ENCODE results near the gene SUPT5H.

The SUPT5H gene
- 201 to 361 (median 281) reads per million in 9 experiments for total RNA-seq

DNA sequence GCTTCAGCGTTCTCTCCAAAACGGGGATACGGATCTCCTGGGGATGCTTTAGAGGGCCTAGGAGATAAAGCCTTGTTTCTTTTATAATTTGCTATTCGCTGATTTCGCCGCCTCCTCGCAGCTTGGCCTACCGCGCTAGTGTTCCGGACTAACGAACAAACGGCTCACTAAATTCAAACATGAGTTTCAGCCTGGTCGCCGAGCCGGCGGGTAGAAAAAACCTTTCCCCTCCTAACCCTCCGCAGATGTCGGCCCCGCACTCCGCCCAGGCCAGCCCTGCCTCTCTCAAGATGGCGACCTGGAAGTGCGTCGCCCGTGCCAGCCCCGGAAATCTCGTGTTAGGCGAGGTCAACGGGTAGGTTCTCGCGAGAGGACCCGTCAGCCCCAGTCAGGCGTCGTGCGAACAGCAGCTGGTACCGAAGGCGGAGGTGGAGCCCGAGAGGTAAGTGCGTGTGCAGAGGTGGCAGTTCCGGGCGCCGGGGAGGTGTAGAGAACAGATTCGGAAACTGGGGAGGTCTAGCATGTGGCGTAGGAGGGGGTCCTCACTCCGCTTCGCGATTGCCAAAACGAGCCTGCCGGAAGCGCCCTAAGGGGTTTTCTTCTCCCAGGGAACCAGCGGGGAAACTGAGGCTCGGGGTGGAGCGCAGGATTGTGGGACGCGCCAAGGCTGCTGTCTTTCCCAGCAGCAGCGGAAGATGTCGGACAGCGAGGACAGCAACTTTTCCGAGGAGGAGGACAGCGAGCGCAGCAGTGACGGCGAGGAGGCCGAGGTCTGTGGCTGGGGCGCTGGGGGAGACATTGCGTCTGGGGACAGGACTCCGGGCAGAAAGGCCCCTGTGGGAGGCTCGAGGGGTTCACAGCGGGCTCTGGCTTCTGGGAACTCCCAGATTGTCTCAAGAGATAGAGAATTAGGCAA is at the start of gene SUPT5H:
Gene SUPT5H, plus strand, starts transcription at position 387 of the 916 bp plus-strand sequence. Its CDS starts 309 bp downstream, at position 696.
- peaks cover 42% of the 10 kb centered on the region for H3K36me3 Mint-ChIP-seq (ENCODE audit: insufficient read depth)
- ATAC-seq (replicated peaks), result peak; percentile 95
- H3K27me3 Mint-ChIP-seq, result no peaks in the 10 kb centered on the region
- peak within 1 kb of the TSS; percentile 97 to 100 for H3K27ac Mint-ChIP-seq
- H3K4me3 Mint-ChIP-seq, result peak within 1 kb of the TSS; percentile 91 to 97
- DNase-seq, result peak; percentile 96 to 97 (median 97)
- H3K9me3 Mint-ChIP-seq, result no peaks in the 10 kb centered on the region
- peaks cover 46 to 51% of the 10 kb centered on the region in 2 donors for H3K4me1 Mint-ChIP-seq (ENCODE audit: low read depth in 2 of 2)

GRCh38 chr19:39397360-39398296 is 47.8 kb upstream of the SUPT5H start:
- peak; percentile 93 to 95 (median 93) for DNase-seq
- peaks cover 44 to 47% of the 10 kb centered on the region in 2 donors for H3K4me1 Mint-ChIP-seq (ENCODE audit: low read depth in 2 of 2)
- ATAC-seq (replicated peaks), result peak; percentile 32
- peak overlapping the region; percentile 100 for H3K27ac Mint-ChIP-seq
- H3K36me3 Mint-ChIP-seq (ENCODE audit: insufficient read depth), result peaks cover 76% of the 10 kb centered on the region
- peak overlapping the region; percentile 73 to 99 for H3K4me3 Mint-ChIP-seq
- H3K9me3 Mint-ChIP-seq, result no peaks in the 10 kb centered on the region
- no peaks in the 10 kb centered on the region for H3K27me3 Mint-ChIP-seq

GRCh38 chr19:39398297-39398864 is 47.0 kb upstream of the SUPT5H start:
- no peaks in the 10 kb centered on the region for H3K9me3 Mint-ChIP-seq
- peak overlapping the region; percentile 100 for H3K27ac Mint-ChIP-seq
- ATAC-seq (replicated peaks) (no peak), DNase-seq (peak; percentile 42 to 49 (median 42))
- H3K27me3 Mint-ChIP-seq, result no peaks in the 10 kb centered on the region
- peaks cover 47 to 50% of the 10 kb centered on the region in 2 donors for H3K4me1 Mint-ChIP-seq (ENCODE audit: low read depth in 2 of 2)
- peak overlapping the region; percentile 73 to 99 for H3K4me3 Mint-ChIP-seq
- peaks cover 77% of the 10 kb centered on the region for H3K36me3 Mint-ChIP-seq (ENCODE audit: insufficient read depth)

DNA sequence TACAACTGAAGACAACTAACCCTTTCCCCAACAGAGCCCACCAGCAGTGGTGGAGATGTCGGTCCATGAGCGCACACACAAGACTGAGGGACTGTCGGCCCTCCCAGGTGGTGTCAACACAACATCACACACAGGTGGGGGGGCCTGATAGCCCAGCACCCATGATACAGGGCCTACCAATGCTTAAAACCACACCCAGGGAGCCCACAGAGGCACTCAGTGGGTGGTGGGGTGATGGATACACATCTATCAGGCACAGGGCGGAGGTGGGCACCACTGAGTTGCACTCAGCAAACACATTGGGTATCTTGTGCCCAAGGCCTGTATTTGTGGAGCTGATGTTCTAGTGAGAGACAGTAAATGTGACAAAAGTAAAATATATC is 45.7 kb upstream of the SUPT5H start:
- Mint-ChIP-seq H3K36me3 (ENCODE audit: insufficient read depth) (peaks cover 77% of the 10 kb centered on the region), H3K9me3 (no peaks in the 10 kb centered on the region), H3K27me3 (no peaks in the 10 kb centered on the region), H3K4me1 (ENCODE audit: low read depth in 2 of 2) (peaks cover 50 to 51% of the 10 kb centered on the region in 2 donors), H3K4me3 (peak overlapping the region; percentile 73 to 99), H3K27ac (peak overlapping the region; percentile 100)
- ATAC-seq (replicated peaks) (no peak), DNase-seq (no peak)

DNA sequence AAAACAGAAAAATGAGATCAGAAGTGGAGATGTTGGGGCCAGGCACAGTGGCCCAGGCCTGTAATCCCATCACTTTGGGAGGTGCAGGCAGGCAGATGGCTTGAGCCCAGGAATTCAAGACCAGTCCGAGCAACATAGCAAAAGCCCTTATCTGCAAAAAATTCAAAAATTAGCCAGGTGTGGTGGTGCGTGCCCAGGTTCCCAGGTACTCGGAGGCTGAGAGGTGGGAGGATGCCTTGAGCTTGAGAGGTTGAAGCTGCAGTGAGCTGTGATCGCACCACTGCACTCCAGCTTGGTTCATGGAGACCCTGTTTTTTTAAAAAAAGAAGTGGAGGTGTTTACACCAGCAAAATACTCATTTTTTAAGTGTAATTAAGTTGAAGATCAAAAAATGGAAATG is 45.3 kb upstream of the SUPT5H start:
- Mint-ChIP-seq H3K4me3 (peak overlapping the region; percentile 73 to 99), H3K27me3 (no peaks in the 10 kb centered on the region), H3K4me1 (ENCODE audit: low read depth in 2 of 2) (peaks cover 51 to 53% of the 10 kb centered on the region in 2 donors), H3K36me3 (ENCODE audit: insufficient read depth) (peaks cover 77% of the 10 kb centered on the region), H3K27ac (peak overlapping the region; percentile 100), H3K9me3 (no peaks in the 10 kb centered on the region)
- ATAC-seq (replicated peaks), result no peak
- DNase-seq, result no peak

DNA sequence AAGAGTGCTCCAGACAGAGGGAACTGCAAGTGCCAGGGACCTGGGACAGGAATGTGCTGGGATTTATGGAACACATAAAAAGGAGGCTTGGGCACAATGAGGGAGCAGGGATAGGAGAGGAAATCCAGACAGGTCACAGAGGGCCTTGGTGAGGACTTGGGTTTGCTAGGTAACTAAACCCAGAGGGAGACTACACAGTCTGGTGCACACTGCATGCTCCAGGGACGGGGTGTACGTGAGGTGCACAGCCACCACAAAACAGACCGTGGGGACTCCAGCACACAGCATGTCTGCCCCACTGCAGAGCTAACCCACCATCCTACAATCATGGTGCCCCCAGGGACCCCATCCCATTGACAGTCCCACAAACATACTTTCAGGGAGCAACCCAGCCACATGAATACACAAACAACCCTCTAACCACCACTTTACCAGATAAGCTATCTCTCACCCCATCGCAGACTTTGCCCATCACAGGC is 44.3 kb upstream of the SUPT5H start:
- Mint-ChIP-seq H3K27me3 (no peaks in the 10 kb centered on the region), H3K9me3 (no peaks in the 10 kb centered on the region), H3K4me1 (ENCODE audit: low read depth in 2 of 2) (peaks cover 56 to 57% of the 10 kb centered on the region in 2 donors), H3K27ac (peak overlapping the region; percentile 100), H3K4me3 (peak overlapping the region; percentile 87 to 99), H3K36me3 (ENCODE audit: insufficient read depth) (peaks cover 76% of the 10 kb centered on the region)
- no peak for DNase-seq
- ATAC-seq (replicated peaks), result no peak

DNA sequence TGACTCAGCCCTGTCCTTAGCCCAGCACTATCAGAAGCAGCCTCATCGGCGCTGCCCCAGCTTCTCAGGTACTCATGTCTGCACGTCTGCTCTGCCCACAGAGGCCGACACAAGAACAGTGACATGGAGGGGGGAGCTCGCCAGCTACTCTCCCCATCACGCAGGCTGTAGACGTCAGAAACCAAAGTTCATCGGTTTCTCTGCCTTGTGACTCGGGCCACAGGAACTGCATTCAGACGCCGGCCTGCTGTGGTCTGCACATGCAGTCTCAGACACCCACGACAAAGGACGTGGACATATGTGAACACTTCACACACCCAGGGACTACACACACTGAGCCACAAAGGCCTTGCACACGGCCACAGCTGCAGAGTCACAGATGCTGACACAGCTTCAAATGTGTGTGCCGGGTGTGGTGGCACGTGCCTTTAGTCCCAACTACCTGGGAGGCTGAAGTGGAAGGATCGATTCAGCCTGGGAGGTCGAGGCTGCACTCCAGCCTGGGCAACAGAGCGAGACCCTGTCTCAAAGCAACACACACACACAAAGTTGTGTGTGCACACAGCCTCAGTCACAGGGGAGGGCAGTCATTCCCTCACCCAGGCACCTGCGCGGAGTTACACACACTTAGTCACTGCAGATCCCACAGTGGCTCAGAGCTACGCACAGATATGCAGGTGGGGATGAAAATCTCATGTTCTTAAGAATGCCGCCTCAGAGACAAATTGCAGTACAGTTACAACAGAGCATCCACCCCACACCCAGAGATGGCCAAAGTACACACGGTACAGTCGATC is 43.6 kb upstream of the SUPT5H start:
- H3K36me3 Mint-ChIP-seq (ENCODE audit: insufficient read depth), result peaks cover 83% of the 10 kb centered on the region
- H3K27ac Mint-ChIP-seq, result peak overlapping the region; percentile 100
- peak; percentile 87 to 88 (median 88) for DNase-seq
- ATAC-seq (replicated peaks), result peak; percentile 57
- peak overlapping the region; percentile 87 to 99 for H3K4me3 Mint-ChIP-seq
- H3K9me3 Mint-ChIP-seq, result no peaks in the 10 kb centered on the region
- H3K27me3 Mint-ChIP-seq, result no peaks in the 10 kb centered on the region
- peaks cover 59% of the 10 kb centered on the region in 2 donors for H3K4me1 Mint-ChIP-seq (ENCODE audit: low read depth in 2 of 2)

GRCh38 chr19:39402346-39403300 is 42.8 kb upstream of the SUPT5H start:
- Mint-ChIP-seq H3K4me1 (ENCODE audit: low read depth in 2 of 2) (peaks cover 59% of the 10 kb centered on the region in 2 donors), H3K36me3 (ENCODE audit: insufficient read depth) (peaks cover 84% of the 10 kb centered on the region), H3K27ac (peak overlapping the region; percentile 100), H3K9me3 (no peaks in the 10 kb centered on the region), H3K4me3 (peak overlapping the region; percentile 87 to 99), H3K27me3 (no peaks in the 10 kb centered on the region)
- DNase-seq (peak; percentile 73 to 79 (median 77)), ATAC-seq (replicated peaks) (peak; percentile 24)

- Mint-ChIP-seq H3K4me3 (peak overlapping the region; percentile 87 to 99), H3K27ac (peak overlapping the region; percentile 100), H3K4me1 (ENCODE audit: low read depth in 2 of 2) (peaks cover 58 to 61% of the 10 kb centered on the region in 2 donors), H3K36me3 (ENCODE audit: insufficient read depth) (peaks cover 89% of the 10 kb centered on the region), H3K9me3 (no peaks in the 10 kb centered on the region), H3K27me3 (peaks cover 0 to 8% of the 10 kb centered on the region in 2 donors)
- DNase-seq (peak; percentile 97 to 98 (median 98)), ATAC-seq (replicated peaks) (peak; percentile 35)
These were observed 41.8 kb upstream of the SUPT5H start for GRCh38 chr19:39403331-39404312.

DNA sequence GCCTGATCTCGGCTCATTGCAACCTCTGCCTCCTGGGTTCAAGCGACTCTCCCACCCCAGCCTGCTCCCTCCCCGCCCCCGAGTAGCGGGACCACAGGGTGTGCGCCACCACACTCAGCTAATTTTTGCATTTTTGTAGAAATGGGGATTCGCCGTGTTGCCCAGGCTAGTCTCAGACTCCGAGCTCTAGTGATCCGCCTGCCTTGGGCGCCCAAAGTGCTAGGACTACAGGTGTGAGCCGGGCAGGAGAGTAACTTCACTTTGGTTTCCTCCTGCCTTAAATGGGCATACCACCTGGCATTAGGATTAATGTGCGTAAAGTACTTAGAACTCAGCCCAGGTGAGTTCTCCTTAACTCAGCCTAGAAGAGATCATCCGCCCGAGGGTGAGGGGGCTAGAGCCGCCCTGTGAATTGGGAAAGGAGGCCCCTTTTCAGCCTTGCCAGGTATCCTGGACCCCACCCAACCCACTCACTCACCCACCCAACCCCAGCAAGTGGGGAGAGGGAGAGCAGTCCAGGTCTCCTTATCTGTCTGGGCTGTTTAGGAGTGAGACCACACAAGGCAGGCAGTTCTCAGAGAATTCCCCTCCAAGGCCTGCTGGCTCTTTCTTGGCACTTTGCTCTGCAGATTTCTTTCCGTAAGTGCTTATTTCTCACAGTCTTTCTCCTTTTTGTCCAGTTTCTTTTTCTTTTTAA is 40.0 kb upstream of the SUPT5H start:
- ATAC-seq (replicated peaks) (no peak), DNase-seq (no peak)
- peaks cover 53 to 55% of the 10 kb centered on the region in 2 donors for H3K4me1 Mint-ChIP-seq (ENCODE audit: low read depth in 2 of 2)
- peaks cover 0 to 12% of the 10 kb centered on the region in 2 donors for H3K27me3 Mint-ChIP-seq
- H3K27ac Mint-ChIP-seq, result peak overlapping the region; percentile 100
- H3K4me3 Mint-ChIP-seq, result peak overlapping the region; percentile 87 to 99
- peaks cover 96% of the 10 kb centered on the region for H3K36me3 Mint-ChIP-seq (ENCODE audit: insufficient read depth)
- no peaks in the 10 kb centered on the region for H3K9me3 Mint-ChIP-seq

Data from effector memory CD8-positive, alpha-beta T cell (primary cell).